WTC11 (cell line): ENCODE data around the gene COG6. TPM values are rescaled to one million over a fixed set of nuclear protein-coding genes. Genes with fewer than 3 reads are reported as not detected.

Experiments used
- ATAC-seq: fragments of 200-7000 bp; cut with Tn5 transposase; 2 replicates; pipeline ENCODE4 v1.10.0; 2021; ENCODE audit warnings: mild to moderate bottlenecking, moderate library complexity
- CTCF ChIA-PET: fragments of 300-600 bp; sonication (Branson Sonifier 250); formaldehyde crosslinking; loops from one replicate; lab custom pipeline; 2021; ENCODE audit warnings: antibody characterized with exemption; lab: Charles Lee
- POLR2A ChIA-PET: fragments of 350-600 bp; sonication (Branson Sonifier 250); formaldehyde crosslinking; loops from one replicate; lab custom pipeline; 2021; ENCODE audit warnings: antibody characterized with exemption; lab: Charles Lee
- DNase-seq: peaks from one replicate; pipeline ENCODE4 v3.0.0; 2021; ENCODE audit warnings: low spot score
- H3K27ac Mint-ChIP-seq: 2 replicates; pipeline ENCODE4 v1.8.0; 2021; ENCODE audit warnings: mixed read lengths
- H3K27me3 Mint-ChIP-seq: 2 replicates; pipeline ENCODE4 v1.8.0; 2021; ENCODE audit warnings: low read depth, mild to moderate bottlenecking, moderate library complexity, mixed read lengths
- H3K36me3 Mint-ChIP-seq: 2 replicates; pipeline ENCODE4 v1.8.0; 2021; ENCODE audit warnings: mixed read lengths
- H3K4me1 Mint-ChIP-seq: 2 replicates; pipeline ENCODE4 v1.8.0; 2022; ENCODE audit warnings: mixed read lengths
- H3K4me3 Mint-ChIP-seq: 2 replicates; pipeline ENCODE4 v1.8.0; 2021; ENCODE audit warnings: mild to moderate bottlenecking, moderate library complexity, mixed read lengths
- H3K9me3 Mint-ChIP-seq: 2 replicates; pipeline ENCODE4 v1.8.0; 2021; ENCODE audit warnings: mixed read lengths
- ATF1 ChIP-seq: sonication (generic); formaldehyde crosslinking; IDR thresholded peaks from 2 replicates; pipeline ENCODE4 v1.8.1; 2023; ENCODE audit warnings: mild to moderate bottlenecking, moderate library complexity, missing genetic modification reagents
- ATF2 ChIP-seq: sonication (generic); formaldehyde crosslinking; IDR thresholded peaks from 2 replicates; pipeline ENCODE4 v1.8.1; 2022; ENCODE audit warnings: low read depth, missing genetic modification reagents, borderline replicate concordance
- CDX4 ChIP-seq: fragments of 250-450 bp; sonication (Bioruptor Pico); IDR thresholded peaks from 2 replicates; pipeline ENCODE4 v1.9.0; 2021; ENCODE audit warnings: moderate library complexity, mild to moderate bottlenecking, inconsistent platforms, borderline replicate concordance
- E2F1 ChIP-seq: sonication (generic); formaldehyde crosslinking; IDR thresholded peaks from 2 replicates; pipeline ENCODE4 v1.8.0; 2022; ENCODE audit warnings: mild to moderate bottlenecking, missing genetic modification reagents
- E2F5 ChIP-seq: sonication (generic); formaldehyde crosslinking; IDR thresholded peaks from 2 replicates; pipeline ENCODE4 v1.8.1; 2022; ENCODE audit warnings: mild to moderate bottlenecking, moderate library complexity, missing genetic modification reagents
- ELF4 ChIP-seq: sonication (generic); formaldehyde crosslinking; IDR thresholded peaks from 2 replicates; pipeline ENCODE4 v1.8.1; 2022; ENCODE audit warnings: low read depth, mild to moderate bottlenecking, moderate library complexity, missing genetic modification reagents
- EMX1 ChIP-seq: fragments of 250-450 bp; sonication (Bioruptor Pico); IDR thresholded peaks from 2 replicates; pipeline ENCODE4 v1.8.0; 2021; ENCODE audit warnings: mild to moderate bottlenecking
- ETV6 ChIP-seq: sonication (generic); formaldehyde crosslinking; IDR thresholded peaks from 2 replicates; pipeline ENCODE4 v1.8.1; 2022; ENCODE audit warnings: mild to moderate bottlenecking, missing genetic modification reagents
- FOXK1 ChIP-seq: sonication (generic); formaldehyde crosslinking; IDR thresholded peaks from 2 replicates; pipeline ENCODE4 v1.8.0; 2022; ENCODE audit warnings: mild to moderate bottlenecking, moderate library complexity, missing genetic modification reagents
- FOXP1 ChIP-seq: sonication (generic); formaldehyde crosslinking; IDR thresholded peaks from 2 replicates; pipeline ENCODE4 v1.8.0; 2022; ENCODE audit warnings: missing genetic modification reagents, mild to moderate bottlenecking, moderate library complexity, borderline replicate concordance
- JAZF1 ChIP-seq: fragments of 250-450 bp; sonication (Bioruptor Pico); IDR thresholded peaks from 2 replicates; pipeline ENCODE4 v1.9.0; 2021; ENCODE audit warnings: moderate library complexity, mild to moderate bottlenecking, inconsistent platforms
- KAT7 ChIP-seq: sonication (generic); formaldehyde crosslinking; IDR thresholded peaks from 2 replicates; pipeline ENCODE4 v1.8.1; 2023; ENCODE audit warnings: missing genetic modification reagents, mild to moderate bottlenecking, borderline replicate concordance
- NFATC4 ChIP-seq: fragments of 250-450 bp; sonication (Bioruptor Pico); IDR thresholded peaks from 2 replicates; pipeline ENCODE4 v1.9.0; 2021; ENCODE audit warnings: mild to moderate bottlenecking
- NFYB ChIP-seq: sonication (generic); formaldehyde crosslinking; conservative IDR thresholded peaks from 2 replicates; pipeline ENCODE4 v1.8.0; 2022; ENCODE audit warnings: low read depth, missing genetic modification reagents
- PREB ChIP-seq: sonication (generic); formaldehyde crosslinking; IDR thresholded peaks from 2 replicates; pipeline ENCODE4 v1.8.1; 2022; ENCODE audit warnings: mild to moderate bottlenecking, missing genetic modification reagents, moderate library complexity, borderline replicate concordance
- SMAD4 ChIP-seq: sonication (generic); formaldehyde crosslinking; IDR thresholded peaks from 2 replicates; pipeline ENCODE4 v1.8.0; 2022; ENCODE audit warnings: mild to moderate bottlenecking, missing genetic modification reagents
- SOX15 ChIP-seq: fragments of 250-450 bp; sonication (Bioruptor Pico); IDR thresholded peaks from 2 replicates; pipeline ENCODE4 v1.9.0; 2021; ENCODE audit warnings: mild to moderate bottlenecking
- SP1 ChIP-seq: sonication (generic); formaldehyde crosslinking; conservative IDR thresholded peaks from 2 replicates; pipeline ENCODE4 v1.8.1; 2022; ENCODE audit warnings: missing genetic modification reagents
- TP53 ChIP-seq: sonication (generic); formaldehyde crosslinking; IDR thresholded peaks from 2 replicates; pipeline ENCODE4 v1.8.1; 2023; ENCODE audit warnings: mild to moderate bottlenecking, missing genetic modification reagents
- ZMAT4 ChIP-seq: fragments of 250-450 bp; sonication (Bioruptor Pico); IDR thresholded peaks from 2 replicates; pipeline ENCODE4 v1.9.0; 2021; ENCODE audit warnings: mild to moderate bottlenecking
- ZNF121 ChIP-seq: sonication (generic); formaldehyde crosslinking; IDR thresholded peaks from 2 replicates; pipeline ENCODE4 v1.8.0; 2023; ENCODE audit warnings: missing genetic modification reagents
- ZNF138 ChIP-seq: sonication (generic); formaldehyde crosslinking; conservative IDR thresholded peaks from 2 replicates; pipeline ENCODE4 v1.8.1; 2022; ENCODE audit warnings: mild to moderate bottlenecking, moderate library complexity, missing genetic modification reagents
- ZNF263 ChIP-seq: sonication (generic); formaldehyde crosslinking; IDR thresholded peaks from 2 replicates; pipeline ENCODE4 v1.8.1; 2022; ENCODE audit warnings: low read depth, mild to moderate bottlenecking, moderate library complexity, missing genetic modification reagents
- ZNF317 ChIP-seq: sonication (generic); formaldehyde crosslinking; IDR thresholded peaks from 2 replicates; pipeline ENCODE4 v1.8.1; 2023; ENCODE audit warnings: low read depth, mild to moderate bottlenecking, moderate library complexity, missing genetic modification reagents, borderline replicate concordance
- ZNF671 ChIP-seq: fragments of 250-450 bp; sonication (Bioruptor Pico); IDR thresholded peaks from 2 replicates; pipeline ENCODE4 v1.8.0; 2021; ENCODE audit warnings: mild to moderate bottlenecking
- total RNA-seq: library from RNA; stranded (reverse); gene quantifications from 3 replicates; pipeline ENCODE4 v1.2.3, GENCODE V29; 2021

Gene COG6
- total RNA-seq, 1 experiment from 2014 or later, result 23.0 TPM

- ATAC-seq (no peak), DNase-seq (no peak)
Observed at GRCh38 chr13:39684531-39685137, 29.2 kb downstream of the COG6 start.

GRCh38 chr13:39685652-39686051 lies 30.2 kb downstream of the COG6 start:
- POLR2A ChIA-PET, result no interaction called here
- TF ChIP-seq NFYB (no peak), EMX1 (no peak), E2F5 (no peak), ZNF317 (CRISPR knock-in tag) (no peak), ETV6 (CRISPR knock-in tag) (no peak), KAT7 (CRISPR knock-in tag) (no peak), ATF1 (no peak), ATF2 (CRISPR knock-in tag) (no peak), ZNF121 (CRISPR knock-in tag) (no peak), ZMAT4 (CRISPR knock-in tag) (no peak), JAZF1 (CRISPR knock-in tag) (no peak), FOXP1 (CRISPR knock-in tag) (no peak), SP1 (CRISPR knock-in tag) (no peak), SOX15 (no peak), ZNF138 (CRISPR knock-in tag) (no peak), E2F1 (CRISPR knock-in tag) (no peak), CDX4 (no peak)

More at GRCh38 chr13:39684531-39685137, 29.2 kb downstream of the COG6 start:
- TF ChIP-seq TP53 (CRISPR knock-in tag), result no peak
- no peak for TF ChIP-seq ELF4 (CRISPR knock-in tag)
- no peak for TF ChIP-seq NFATC4 (CRISPR knock-in tag)
- TF ChIP-seq ZNF263, result no peak
- TF ChIP-seq SMAD4, result no peak
- no peak for TF ChIP-seq ZNF671 (CRISPR knock-in tag)
- no peak for TF ChIP-seq KAT7 (CRISPR knock-in tag)
- TF ChIP-seq FOXK1 (CRISPR knock-in tag), result no peak
- TF ChIP-seq EMX1, result no peak
- no peak for TF ChIP-seq PREB
- TF ChIP-seq, all 79 proteins: peak for 0
- ChIA-PET POLR2A (no interaction called here), CTCF (interaction anchor here (0.6 to 1.4 kb wide), 4 partner anchors 12 to 999 kb away, joined by 3 to 4 read pairs (median 3); no protein-coding TSS in a partner anchor)
- peaks cover 10% of the 10 kb centered on the region for H3K9me3 Mint-ChIP-seq
- peaks cover 16% of the 10 kb centered on the region for H3K36me3 Mint-ChIP-seq
- no peaks in the 10 kb centered on the region; the same call in 1 of the 2 replicates for H3K27me3 Mint-ChIP-seq
- H3K4me3 Mint-ChIP-seq, result no peak overlapping the region
- H3K27ac Mint-ChIP-seq, result no peak overlapping the region
- H3K4me1 Mint-ChIP-seq, result no peaks in the 10 kb centered on the region

More at GRCh38 chr13:39685652-39686051, 30.2 kb downstream of the COG6 start:
- ATAC-seq, result no peak
- H3K27ac Mint-ChIP-seq, result no peak overlapping the region
- no peak for DNase-seq
- H3K36me3 Mint-ChIP-seq, result peaks cover 9% of the 10 kb centered on the region
- no peak overlapping the region for H3K4me3 Mint-ChIP-seq
- H3K4me1 Mint-ChIP-seq, result no peaks in the 10 kb centered on the region
- CTCF ChIA-PET, result interaction anchor here (0.8 to 1.3 kb wide), 4 partner anchors 257 to 1092 kb away, joined by 3 to 4 read pairs (median 4); no protein-coding TSS in a partner anchor
- H3K27me3 Mint-ChIP-seq, result no peaks in the 10 kb centered on the region; the same call in 1 of the 2 replicates
- H3K9me3 Mint-ChIP-seq, result peaks cover 6% of the 10 kb centered on the region
